ENCODE measurements around the gene PRR16.

Gene PRR16

DNA sequence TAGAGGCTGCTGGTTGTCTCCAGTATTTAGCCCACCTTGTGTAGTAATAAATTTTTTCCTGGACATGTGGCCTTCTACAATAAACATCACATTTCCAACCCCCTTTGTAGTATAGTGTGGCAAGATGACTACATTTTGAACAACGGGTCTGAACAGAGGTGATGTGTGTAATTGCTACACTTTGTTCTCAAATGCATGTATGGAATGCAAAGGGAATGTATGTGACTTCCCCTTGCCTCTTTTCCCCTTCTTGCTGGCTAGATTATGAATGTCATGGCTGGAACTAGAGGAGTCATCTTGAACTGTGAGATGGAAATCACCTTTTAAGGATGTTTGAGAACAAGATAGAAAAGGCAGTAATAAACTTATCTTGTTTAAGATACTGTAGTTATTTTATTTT, 54.5 kb downstream of the PRR16 start:
- DNase-seq, result no peak

DNA sequence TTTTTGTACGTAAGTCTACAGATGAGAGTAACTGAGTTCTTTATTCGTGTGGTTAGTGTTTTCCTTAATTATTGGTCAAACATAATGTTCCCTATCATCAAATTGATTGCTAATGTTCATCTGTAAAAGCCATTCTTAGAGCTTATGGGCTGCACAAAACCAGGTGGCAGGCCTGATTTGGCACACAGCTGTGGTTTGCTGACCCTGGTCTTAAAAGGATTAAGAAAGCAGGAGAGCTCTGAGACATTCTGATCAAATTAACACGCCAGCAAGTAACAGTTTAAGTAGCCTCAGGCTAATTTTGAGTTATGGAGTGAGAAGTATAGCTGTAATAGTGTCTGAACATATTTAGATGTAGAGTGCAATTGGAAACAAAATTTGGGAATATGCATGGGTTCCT, 63.2 kb downstream of the PRR16 start:
- no peak for DNase-seq

DNA sequence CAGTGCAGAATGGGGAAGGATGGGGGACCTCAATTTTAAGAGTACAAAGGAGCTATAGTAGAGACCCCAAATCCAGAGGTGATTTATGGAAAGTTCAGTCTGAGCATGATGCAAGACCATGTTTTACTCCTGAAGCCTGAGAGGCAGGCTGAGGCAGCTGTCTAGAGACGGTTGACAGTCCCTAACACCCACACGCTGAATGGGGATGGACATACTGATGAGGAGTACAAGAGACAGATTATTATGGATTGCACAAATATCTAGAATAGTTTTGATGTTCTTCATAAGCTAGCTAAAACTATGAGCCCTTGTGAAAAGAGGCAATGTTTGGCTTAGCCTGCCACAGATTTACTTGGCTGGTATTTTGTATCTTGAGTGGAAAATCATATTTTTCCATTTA, 64.5 kb downstream of the PRR16 start:
- DNase-seq, result no peak

DNA sequence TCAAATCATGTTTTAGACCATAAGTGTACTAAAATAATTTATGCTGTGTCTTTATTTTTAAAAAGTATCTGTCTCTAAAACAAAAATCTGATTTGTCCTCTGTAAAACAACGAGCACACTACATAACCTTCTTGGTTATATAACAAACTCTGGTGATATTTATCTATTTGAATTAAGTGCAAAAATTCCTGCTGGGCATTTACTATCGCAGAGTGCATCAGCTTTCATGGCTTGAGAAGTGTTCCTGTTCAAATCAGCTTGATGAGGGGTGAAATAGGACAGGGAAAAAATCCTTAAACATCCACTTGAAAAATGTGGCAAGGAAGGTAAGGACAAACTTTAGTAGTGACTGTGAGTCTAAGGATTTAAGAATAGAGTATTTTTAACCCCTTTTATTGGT, 65.3 kb downstream of the PRR16 start:
- DNase-seq, result no peak

DNA sequence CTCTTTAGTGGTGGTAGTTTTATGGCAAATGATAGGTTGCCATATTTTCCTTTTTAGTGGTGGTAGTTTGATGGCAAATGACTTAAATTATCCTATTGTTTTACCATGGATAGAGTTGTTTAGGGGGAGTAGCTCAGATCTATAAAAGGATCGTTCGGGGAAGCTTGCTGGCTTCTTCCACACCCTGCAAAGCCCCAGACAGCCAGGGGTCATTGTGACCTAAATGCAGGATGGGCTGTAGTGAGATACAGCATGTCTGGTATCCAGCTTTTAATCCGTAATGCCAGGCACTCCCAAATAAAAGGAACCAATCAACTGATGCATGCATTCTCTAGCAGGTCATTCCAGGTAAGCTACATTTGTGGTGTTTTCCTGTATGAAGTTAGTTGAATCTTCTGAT, 67.1 kb downstream of the PRR16 start:
- DNase-seq, result no peak

DNA sequence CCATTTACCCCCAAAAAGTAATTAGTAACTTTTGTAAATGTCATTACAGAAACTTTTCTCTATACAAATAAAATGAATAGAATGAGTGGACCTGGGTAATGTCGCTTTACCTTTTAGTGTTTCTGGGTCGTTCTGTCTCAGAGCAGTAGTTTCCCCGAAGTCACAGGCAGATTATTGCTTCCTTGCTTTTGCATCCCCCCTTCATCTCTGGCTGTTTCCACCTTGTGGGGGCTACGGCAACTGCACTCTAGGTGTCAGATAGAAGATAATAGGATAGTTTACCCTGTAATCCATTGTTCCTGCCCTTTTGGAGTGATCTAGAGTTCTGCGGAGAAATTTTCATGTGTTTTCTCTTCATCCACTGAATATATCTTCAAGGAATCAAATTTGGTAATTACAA, 68.7 kb downstream of the PRR16 start:
- no peak for DNase-seq

DNA sequence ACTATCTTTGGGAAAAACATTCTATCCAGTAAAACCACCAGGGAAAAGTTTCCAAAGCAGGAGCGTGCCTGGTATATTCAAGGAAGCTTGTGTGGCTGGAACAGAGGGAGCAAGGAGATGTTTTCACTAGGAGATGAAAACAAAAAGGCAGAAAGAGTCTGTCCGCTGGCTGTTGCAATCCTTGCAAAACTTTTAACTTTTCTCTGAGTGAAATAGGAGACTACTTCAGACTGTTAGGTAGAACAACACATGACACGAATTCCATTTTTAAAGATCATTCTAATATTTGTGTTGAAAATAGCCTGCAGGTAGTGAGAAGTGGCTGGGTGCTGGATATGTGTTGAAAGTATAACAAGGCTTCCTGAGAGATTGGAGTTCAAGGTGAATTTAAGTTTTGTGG, 69.5 kb downstream of the PRR16 start:
- DNase-seq, result no peak

DNA sequence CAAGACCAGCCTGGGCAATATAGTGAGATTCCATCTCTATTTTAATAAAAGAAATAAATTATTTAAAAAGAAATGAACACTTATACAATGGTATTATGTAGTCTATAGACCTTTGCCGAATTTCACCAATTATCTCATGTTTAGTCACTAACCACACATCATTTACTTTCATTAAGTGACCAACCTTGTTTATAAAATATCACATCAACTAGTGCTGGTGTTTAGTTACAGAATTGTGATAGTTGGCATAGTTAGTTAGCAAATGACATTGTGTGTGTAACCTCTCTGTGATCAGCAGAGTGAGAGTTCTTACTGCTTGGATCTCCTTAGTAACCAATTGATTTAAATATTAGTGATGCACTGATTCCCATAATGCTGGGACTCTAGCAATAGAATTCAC, 71.8 kb downstream of the PRR16 start:
- DNase-seq, result no peak

DNA sequence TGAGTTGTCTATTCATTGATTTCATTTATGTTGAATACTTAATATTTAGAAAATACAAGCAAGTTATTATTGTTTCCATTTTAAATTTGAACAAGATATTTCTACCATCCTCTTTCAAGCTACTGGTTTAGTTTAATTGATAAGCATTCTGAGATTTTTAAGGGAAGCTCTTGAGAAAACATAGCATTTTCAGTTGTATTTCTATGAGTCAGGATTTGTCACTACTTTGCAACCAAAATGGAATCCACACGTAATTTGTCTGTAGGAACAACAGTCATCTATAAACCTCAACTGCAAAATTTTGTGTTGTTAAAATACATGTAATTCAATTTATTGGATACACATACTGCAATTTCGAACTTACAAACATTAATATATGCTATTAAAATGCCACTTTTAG, 74.0 kb downstream of the PRR16 start:
- DNase-seq, result no peak

DNA sequence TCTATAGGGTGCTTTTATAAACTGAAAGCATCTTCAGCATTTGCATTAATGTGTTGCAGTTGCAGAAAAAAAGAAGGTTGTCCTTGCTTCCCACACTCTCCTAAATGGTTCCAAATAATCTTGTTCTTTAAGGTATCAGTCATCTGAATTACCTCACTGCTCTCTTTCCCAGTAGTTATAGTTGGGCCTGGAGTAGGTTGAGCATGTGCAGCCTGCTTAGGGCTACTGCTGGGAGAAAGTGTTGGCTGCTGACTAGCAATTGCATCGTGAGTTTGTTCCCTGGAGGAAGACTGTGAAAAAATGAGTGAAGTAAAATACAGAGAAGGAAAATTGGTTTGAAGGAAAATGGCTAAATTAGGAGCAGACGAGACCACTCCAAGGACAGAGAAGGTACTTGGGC, 74.5 kb downstream of the PRR16 start:
- DNase-seq, result no peak

DNA sequence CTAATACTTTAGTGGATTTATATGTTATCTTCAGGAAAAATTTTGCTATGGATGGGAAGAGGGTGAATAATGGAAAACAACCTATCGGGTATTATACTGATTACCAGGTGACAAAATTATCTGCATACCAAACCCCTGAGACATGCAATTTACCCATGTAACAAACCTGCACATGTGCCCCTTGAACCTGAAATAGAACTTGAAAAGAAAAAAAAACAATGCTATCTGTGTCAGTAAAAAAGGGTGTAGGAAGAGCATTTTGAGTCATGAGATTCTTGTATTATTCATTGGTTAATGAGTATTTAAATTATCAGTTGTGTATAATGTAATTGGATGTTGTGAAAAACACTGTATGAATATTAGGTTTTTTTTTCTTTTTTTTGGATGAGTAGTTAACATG, 75.4 kb downstream of the PRR16 start:
- no peak for DNase-seq

DNA sequence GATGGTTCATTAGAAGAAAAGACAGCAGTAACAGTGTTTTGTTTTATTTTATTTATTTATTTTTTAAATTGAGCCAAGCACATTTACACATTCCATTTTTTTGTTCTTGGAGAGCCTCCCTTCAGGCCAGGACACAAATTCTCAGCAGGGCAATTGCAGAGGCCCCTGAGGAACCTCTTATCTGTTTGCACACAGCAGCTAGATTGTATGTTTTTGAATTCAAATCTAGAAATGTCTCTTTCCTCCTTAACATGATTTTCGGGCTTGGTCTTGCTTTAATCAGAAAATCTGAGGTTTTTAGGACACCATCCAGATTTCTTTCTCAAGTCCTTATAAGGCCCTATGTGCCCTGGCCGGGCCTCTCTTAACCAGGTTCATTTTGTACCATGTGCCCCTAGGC, 76.0 kb downstream of the PRR16 start:
- no peak for DNase-seq

DNA sequence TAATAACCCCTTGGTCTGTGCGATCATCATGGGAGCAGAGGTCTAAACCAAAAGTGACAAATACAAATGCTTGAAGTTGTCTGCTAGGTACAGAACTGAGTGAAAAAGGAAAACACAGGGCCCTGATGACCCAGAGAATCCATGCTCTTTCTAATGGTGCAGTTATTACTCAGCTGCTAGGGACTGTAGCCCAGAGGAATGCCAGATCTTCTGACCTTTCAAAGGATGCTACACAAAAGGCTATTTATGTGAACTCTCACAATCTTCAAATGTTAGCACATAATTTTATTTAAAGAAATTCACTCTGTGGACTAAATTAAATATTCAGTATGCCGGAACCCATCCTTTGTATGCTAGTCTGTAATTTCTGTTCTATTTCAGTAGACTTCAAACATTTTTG, 79.9 kb downstream of the PRR16 start:
- DNase-seq, result no peak

DNA sequence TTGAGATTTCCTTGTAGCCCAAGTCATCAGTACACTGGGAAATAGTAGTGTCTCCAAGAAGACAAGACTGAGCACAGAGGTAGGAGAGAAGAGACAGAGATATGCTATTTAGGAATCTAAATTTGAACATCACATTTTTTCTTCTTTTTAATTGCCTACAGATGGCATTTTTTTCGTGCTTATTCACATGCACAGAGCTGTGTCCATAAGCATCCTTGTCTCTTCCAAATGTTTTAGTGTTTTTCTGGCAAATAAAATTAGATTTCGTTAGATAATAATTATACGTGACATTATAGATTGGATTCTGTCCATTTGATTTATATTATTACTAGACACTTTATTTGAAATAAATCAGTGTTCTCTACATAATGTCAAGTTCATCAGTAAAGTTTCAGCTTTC, 80.9 kb downstream of the PRR16 start:
- no peak for DNase-seq

DNA sequence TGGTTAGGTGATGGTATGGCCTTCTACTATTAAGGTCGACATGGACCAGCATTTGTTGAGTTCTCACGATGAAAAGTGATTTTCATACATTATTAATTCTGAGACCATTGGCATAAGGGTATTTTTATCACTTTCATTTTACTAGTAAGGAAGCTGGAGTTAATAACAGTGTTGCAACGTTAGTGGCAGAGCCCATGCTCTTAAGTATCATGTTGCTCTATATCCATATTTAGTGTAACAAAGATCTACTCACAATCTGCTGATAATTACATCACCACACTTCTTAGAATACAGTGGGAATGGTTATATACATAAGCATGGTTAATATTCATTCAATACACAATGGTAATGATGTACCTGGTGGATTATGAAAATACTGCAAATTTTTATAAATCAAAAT, 81.9 kb downstream of the PRR16 start:
- DNase-seq, result no peak

DNA sequence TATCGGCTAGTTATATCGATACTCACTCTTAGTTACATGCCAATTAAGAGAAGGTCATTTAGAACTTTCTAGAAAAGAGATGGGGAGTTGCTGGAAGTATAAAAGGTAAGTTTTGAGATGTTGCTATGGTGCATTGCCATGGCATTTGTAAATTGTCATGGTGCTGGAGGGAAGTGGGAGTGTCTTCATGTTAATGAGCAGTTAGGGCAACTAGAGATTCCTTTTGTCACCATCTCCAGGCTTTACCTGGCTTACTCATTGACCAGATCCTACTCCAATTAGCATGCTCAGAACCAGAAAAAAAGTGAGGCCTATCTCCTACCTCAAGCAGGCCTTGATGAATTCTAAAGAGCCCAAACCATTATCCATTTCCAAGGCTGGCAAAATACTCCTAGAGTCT, 82.8 kb downstream of the PRR16 start:
- DNase-seq, result no peak

DNA sequence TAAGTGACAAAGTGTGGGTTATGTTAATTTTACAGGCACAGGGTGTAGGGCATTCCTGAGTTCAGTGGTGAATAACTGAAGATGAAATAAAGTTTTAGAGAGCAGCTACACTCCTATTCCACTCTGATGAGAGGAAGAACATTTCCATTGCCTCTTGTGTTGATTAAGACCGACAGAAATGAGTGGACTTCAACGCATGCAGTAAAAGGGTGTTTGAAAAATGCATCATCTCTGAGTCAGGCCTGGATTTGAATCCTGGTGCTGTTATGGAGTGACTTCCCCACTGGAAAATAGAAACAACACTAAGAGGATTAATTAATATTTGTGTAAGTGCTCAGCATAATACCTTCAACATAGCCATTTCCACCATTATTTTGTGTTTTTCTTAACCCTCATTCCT, 86.3 kb downstream of the PRR16 start:
- DNase-seq, result no peak

DNA sequence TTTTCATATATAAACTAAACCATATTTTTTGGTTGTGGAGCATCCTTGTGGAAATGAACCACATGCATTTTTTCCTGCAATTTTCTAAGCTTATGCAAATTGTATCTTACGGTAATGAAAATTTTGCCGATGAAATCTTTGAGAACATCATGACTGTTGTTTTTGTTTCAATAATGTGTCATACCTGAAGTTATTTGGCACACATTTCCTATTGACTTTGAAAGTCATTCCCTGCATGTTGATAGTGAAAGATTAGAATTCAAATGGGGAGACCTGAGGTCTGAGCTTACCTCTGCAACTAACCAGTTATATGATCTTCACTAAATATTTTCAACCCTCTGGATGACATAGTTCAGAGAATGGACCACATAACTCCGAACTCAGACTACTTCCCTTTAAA, 88.5 kb downstream of the PRR16 start:
- no peak for DNase-seq

DNA sequence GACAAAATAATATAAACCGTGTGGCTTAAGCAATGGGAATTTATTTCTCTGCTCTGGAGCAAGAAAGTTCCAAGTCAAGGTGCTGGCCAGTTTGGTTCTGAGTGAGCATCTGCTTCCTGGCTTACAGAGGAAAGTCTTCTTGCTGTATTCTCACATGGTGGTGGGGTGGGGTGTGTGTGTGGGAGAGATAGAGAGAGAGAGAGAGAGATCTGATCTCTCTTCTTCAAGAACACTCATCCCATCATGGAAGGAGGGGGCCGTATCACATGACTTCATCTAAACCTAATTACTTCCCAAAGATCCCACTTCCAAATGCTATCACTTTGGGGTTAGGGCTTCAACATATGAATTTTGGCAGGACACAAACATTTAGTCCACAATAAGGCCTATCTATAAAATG, 91.2 kb downstream of the PRR16 start:
- DNase-seq, result no peak

DNA sequence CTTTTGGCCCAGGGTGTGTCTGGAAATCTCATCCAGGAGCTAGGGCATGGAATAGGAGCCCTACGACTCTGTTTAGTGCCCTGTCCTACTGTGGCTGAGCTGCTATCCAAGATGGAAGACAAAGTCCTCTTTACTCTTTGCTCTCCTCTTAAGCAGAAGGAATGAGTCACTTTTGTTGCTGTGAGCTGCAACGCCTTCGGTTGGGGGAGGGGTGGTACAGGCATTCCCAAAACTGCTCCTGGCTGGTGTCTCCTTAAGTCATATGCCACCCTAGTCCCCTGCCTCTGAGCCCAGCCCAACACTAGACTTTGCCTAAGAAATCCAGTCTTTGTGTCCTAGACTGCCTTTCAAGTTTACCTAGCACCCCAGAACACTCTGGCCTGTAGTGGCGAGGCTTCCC, 99.9 kb downstream of the PRR16 start:
- DNase-seq, result no peak

DNA sequence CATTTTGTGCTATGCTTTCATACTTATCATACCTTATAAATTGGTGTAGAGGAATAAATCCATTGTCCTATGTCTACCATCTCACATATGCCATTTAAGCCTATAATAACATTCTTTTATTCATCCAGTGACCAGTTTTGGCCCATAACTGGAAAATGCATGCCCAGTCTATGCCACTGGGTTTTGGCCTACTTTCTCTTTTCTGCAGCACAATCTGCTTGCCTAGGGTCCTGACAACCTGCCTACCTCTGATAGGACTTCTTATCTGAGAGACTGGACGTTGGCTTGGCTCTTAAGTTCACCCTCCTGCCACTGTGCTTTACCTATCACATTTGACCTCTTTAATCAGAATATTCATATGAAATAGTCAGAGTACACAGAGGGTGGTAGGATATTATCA, 103.0 kb downstream of the PRR16 start:
- DNase-seq, result no peak

DNA sequence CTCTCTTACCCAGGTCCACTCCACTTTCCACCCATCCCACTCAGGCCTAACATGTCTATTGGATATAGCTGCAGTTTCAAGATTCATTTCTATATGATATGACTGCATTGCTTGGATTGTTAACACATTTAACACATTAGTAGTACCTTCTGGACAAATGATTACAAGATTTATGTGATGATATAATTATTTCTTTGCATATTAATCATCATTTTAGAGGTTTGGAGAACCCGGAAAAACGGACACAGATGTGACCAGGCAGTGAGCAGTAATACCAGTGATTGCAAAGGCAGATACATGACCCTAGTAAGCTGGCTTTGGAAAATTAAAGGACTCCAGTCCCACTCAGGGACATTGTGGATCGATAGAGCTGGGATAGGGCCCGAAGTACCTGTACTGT, 103.8 kb downstream of the PRR16 start:
- no peak for DNase-seq

DNA sequence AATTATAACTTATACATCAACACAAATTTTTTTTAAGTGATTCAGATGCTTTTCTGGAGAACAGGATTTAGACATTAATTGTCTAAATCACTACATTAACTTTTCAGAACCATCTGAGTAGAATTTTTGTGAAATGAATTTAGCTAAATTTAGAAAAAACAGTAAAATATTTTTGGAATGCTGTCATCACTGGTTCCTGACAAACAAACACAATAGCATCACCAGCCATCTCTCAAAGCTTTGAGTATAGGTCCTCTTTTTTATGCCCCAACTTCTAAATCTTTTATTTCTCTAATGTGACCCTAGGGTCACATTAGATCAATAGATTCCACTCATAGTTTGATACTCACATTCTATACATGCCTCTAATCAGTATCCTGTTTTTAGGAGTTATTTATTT, 104.6 kb downstream of the PRR16 start:
- DNase-seq, result no peak

DNA sequence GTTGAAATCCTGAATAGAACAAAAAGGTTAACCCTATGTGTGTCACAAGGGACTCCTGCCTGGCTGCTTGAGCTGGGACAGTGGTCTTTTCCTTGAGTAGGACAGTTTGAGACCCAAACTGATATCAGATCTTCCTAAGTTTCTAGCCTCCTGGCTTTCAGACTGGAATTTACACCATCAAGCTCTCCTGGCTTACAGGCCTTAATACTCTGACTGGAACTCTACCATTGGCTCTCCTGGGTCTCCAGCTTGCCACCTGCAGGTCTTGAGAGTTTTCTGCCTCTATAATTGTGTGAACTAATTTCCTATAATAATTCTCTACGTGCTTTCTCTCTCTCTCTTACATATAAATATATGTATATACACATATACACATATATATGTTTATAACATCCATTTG, 112.5 kb downstream of the PRR16 start:
- DNase-seq, result no peak

DNA sequence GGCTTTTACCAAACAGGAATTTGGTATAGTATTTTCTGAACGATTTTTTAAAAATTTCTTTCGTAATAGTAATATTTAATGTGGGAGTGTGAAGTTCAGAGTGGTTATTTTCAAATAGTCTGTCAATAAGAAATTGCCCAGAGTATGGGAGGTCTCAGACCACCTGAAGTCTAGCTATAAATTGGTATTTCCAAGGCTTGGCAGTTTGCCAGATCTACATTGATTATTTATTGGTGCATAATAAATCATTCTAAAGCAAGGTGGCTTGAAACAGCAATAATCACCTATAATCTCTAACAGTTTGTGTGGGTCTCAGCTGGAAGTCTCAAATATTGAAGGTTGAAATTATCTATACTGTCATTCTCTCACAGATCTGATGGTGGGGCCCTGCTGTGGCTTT, 118.5 kb downstream of the PRR16 start:
- no peak for DNase-seq

DNA sequence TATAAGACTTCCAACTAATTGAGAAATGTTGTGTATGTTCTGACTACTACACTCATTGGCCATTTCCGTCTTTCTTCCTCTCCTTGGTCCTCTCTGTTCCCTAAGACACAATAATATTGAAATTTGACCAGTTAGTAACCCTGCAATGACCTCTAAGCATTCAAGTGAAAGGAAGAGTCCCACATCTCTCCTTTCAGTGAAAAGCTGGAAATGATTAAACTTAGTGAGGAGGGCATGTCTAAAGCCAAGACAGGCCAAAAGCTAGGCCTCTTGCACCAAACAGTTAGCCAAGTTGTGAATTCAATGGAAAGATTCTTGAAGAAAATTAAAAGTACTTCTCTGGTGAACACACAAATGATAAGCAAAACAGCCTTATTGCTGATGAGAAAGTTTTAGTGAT, 122.5 kb downstream of the PRR16 start:
- no peak for DNase-seq

DNA sequence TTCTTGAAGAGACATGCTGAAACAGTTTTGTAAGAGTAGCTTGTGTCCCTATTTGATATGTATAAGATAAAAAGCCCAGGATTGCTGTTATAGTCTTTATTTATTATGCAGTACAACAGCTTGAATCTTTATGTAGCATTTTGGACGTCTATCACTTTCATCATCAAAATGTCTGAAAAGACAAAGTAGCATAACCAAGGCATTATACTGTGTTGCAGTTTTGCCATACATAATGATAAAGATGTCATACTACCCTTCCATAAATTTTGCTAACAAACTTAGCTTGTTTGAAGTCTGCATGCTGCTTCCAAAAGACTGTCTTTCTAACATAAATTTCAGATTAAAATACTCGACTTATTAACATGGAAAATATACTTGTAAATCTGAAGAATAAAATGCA, 127.8 kb downstream of the PRR16 start:
- no peak for DNase-seq

Measured in activated gamma-delta T cell treated with Interleukin-2 at 50 U/mL for 16 hours (primary cell).